ENCODE results near the gene ADCYAP1R1. TPM values are rescaled to one million over a fixed set of nuclear protein-coding genes. Genes with fewer than 3 reads are reported as not detected.

Gene ADCYAP1R1
- total RNA-seq, 1 experiment from 2014 or later: 8.9 TPM

GRCh38 chr7:31095286-31096197, 43.4 kb downstream of the ADCYAP1R1 start:
- H2AK5ac ChIP-seq (ENCODE audit: insufficient read length, low read length): no peak overlapping the region
- H3K27ac Mint-ChIP-seq: no peak overlapping the region; a peak in 1 of 7 replicates
- no peaks in the 10 kb centered on the region for H3K79me2 ChIP-seq (ENCODE audit: insufficient read depth, low read length)
- H3K56ac ChIP-seq (ENCODE audit: insufficient read length, low read depth, low read length): no peak overlapping the region
- H2BK120ac ChIP-seq (ENCODE audit: low read depth, low read length, poor library complexity, severe bottlenecking): no peak overlapping the region
- no peaks in the 10 kb centered on the region for H4K20me1 ChIP-seq (ENCODE audit: control insufficient read depth, insufficient read depth, insufficient read length)
- H3K18ac ChIP-seq (ENCODE audit: insufficient read length, low read depth, low read length): no peak overlapping the region
- peak; percentile 12 for DNase-seq
- no peak overlapping the region for H4K91ac ChIP-seq (ENCODE audit: insufficient read length, low read depth, low read length)
- no peaks in the 10 kb centered on the region for H3K27me3 ChIP-seq (ENCODE audit: insufficient read depth, low read length)
- H3K79me1 ChIP-seq (ENCODE audit: insufficient read depth, low read depth, low read length, poor library complexity, severe bottlenecking): no peaks in the 10 kb centered on the region
- no peaks in the 10 kb centered on the region for H3K9me3 ChIP-seq (ENCODE audit: control insufficient read depth, low read depth, low read length)
- TF ChIP-seq CTCF (conservative IDR thresholded peaks at IDR 0.05): no peak
- H2BK12ac ChIP-seq (ENCODE audit: insufficient read length, low read depth, low read length): no peak overlapping the region
- H2AFZ ChIP-seq (ENCODE audit: low read length): no peak overlapping the region
- H3K23me2 ChIP-seq (ENCODE audit: insufficient read length, low read depth, low read length, poor library complexity, severe bottlenecking): no peaks in the 10 kb centered on the region
- H3K23ac ChIP-seq (ENCODE audit: insufficient read length, low read depth, low read length): no peak overlapping the region
- no peak overlapping the region for H3K4me3 Mint-ChIP-seq
- no peak overlapping the region for H2BK20ac ChIP-seq (ENCODE audit: low read depth, low read length, poor library complexity, severe bottlenecking)
- H3K27ac ChIP-seq (ENCODE audit: insufficient read length, low read depth, low read length): no peak overlapping the region
- no peak overlapping the region for H2BK5ac ChIP-seq (ENCODE audit: insufficient read length, low read length)
- no peak overlapping the region for H3K14ac ChIP-seq (ENCODE audit: insufficient read depth, low read length)
- H3K4me2 ChIP-seq (ENCODE audit: insufficient read depth, insufficient read length, low read length): no peak overlapping the region
- no CpG with 5 or more reads among the region's 15 CpGs for WGBS (ENCODE audit: extremely low coverage, insufficient read length, low lambda C conversion rate)
- no peak overlapping the region for H3K4ac ChIP-seq (ENCODE audit: low read depth, low read length)
- H3K36me3 Mint-ChIP-seq (ENCODE audit: insufficient read depth in 1 of 3, low read depth in 3 of 3): peaks cover 0 to 5% (median 3%) of the 10 kb centered on the region in 3 experiments; a peak in 3 of 7 replicates
- H3T11ph ChIP-seq (ENCODE audit: low read length): no peak overlapping the region
- no peaks in the 10 kb centered on the region for H3K9me3 Mint-ChIP-seq
- no peak overlapping the region for H4K5ac ChIP-seq (ENCODE audit: insufficient read length, low read depth, low read length)
- no peaks in the 10 kb centered on the region; the same call in 1 of the 2 replicates for H3K27me3 Mint-ChIP-seq (ENCODE audit: low read depth)
- no peak overlapping the region for H2BK15ac ChIP-seq (ENCODE audit: low read depth, low read length)
- no peak overlapping the region for H4K8ac ChIP-seq (replicated peaks; ENCODE audit: insufficient read length, low read depth, low read length)
- peaks cover 10 to 13% of the 10 kb centered on the region in 2 experiments for H3K4me1 Mint-ChIP-seq
- H3K9ac ChIP-seq (ENCODE audit: extremely low read depth, insufficient read length, low read length): no peak overlapping the region
- no peaks in the 10 kb centered on the region for H3K4me1 ChIP-seq (ENCODE audit: insufficient read depth, low read length)
